Left hindlimb (tissue), 1 donor: Measurements from ENCODE around the gene PLEK2.
"Not testable (repeated sequence)": the region's sequence is repeated elsewhere in the genome, so short reads cannot be mapped to it uniquely, and the experiment has no call there.

Experiments used
- DNase-seq: peaks from one replicate; pipeline ENCODE4 v3.0.0-alpha.2; 2018

The PLEK2 gene

GRCh38 chr14:67426983-67427606, 15.1 kb upstream of the PLEK2 start:
- peak; percentile 78 for DNase-seq

- no peak for DNase-seq
Observed at GRCh38 chr14:67426161-67426560, 14.2 kb upstream of the PLEK2 start.

- DNase-seq: no peak
Observed at GRCh38 chr14:67425608-67426007, 13.6 kb upstream of the PLEK2 start.

GRCh38 chr14:67424539-67424938, 12.6 kb upstream of the PLEK2 start:
- DNase-seq: no peak

GRCh38 chr14:67423424-67423823, 11.5 kb upstream of the PLEK2 start:
- no peak for DNase-seq

GRCh38 chr14:67421356-67422224, 9.6 kb upstream of the PLEK2 start:
- DNase-seq: no peak

GRCh38 chr14:67420102-67420739, 8.3 kb upstream of the PLEK2 start:
- DNase-seq: no peak

- no peak for DNase-seq
Observed at GRCh38 chr14:67418401-67419191, 6.6 kb upstream of the PLEK2 start.

- DNase-seq: no peak
Observed at GRCh38 chr14:67417633-67418032, 5.7 kb upstream of the PLEK2 start.

GRCh38 chr14:67416810-67417209, 4.8 kb upstream of the PLEK2 start:
- DNase-seq: no peak

GRCh38 chr14:67416085-67416484, 4.1 kb upstream of the PLEK2 start:
- no peak for DNase-seq

- DNase-seq: not testable (repeated sequence)
Observed at GRCh38 chr14:67415610-67416009, 3.6 kb upstream of the PLEK2 start.

GRCh38 chr14:67413806-67414769, 2.1 kb upstream of the PLEK2 start:
- no peak for DNase-seq

- DNase-seq: no peak
Observed at GRCh38 chr14:67411370-67411769, 595 bp downstream of the PLEK2 start.

GRCh38 chr14:67410313-67410712, 1.7 kb downstream of the PLEK2 start:
- DNase-seq: no peak

- no peak for DNase-seq
Observed at GRCh38 chr14:67409461-67409860, 2.5 kb downstream of the PLEK2 start.

GRCh38 chr14:67408122-67408801, 3.7 kb downstream of the PLEK2 start:
- DNase-seq: not testable (repeated sequence)

GRCh38 chr14:67405771-67406170, 6.2 kb downstream of the PLEK2 start:
- no peak for DNase-seq

- DNase-seq: no peak
Observed at GRCh38 chr14:67400434-67400833, 11.5 kb downstream of the PLEK2 start.

GRCh38 chr14:67397536-67397935, 14.4 kb downstream of the PLEK2 start:
- DNase-seq: no peak

GRCh38 chr14:67396381-67396970, 15.5 kb downstream of the PLEK2 start:
- DNase-seq: no peak
